ENCODE measurements around the gene ERMP1.
"Not testable (repeated sequence)": the region's sequence is repeated elsewhere in the genome, so short reads cannot be mapped to it uniquely, and the experiment has no call there.

Gene ERMP1

DNA sequence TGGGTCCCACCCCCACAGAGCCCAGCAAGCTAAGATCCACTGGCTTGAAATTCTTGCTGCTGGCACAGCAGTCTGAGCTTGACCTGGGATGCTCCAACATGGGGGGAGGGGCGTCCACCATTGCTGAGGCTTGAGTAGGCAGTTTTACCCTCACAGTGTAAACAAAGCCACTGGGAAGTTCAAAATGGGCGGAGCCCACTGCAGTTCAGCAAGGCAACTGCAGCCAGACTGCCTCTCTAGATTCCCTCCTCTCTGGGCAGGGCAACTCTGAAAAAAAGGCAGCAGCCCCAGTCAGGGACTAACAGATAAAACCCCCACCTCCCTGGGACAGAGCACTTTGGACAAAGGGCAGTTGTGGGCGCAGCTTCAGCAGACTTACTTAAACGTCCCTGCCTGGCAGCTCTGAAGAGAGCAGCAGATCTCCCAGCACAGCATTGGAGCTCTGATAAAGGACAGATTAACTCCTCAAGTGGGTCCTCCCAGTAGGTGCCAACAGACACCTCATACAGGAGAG is 53.2 kb downstream of the ERMP1 start:
- not testable (repeated sequence) for DNase-seq (ENCODE audit: low read depth in 2 of 2)

DNA sequence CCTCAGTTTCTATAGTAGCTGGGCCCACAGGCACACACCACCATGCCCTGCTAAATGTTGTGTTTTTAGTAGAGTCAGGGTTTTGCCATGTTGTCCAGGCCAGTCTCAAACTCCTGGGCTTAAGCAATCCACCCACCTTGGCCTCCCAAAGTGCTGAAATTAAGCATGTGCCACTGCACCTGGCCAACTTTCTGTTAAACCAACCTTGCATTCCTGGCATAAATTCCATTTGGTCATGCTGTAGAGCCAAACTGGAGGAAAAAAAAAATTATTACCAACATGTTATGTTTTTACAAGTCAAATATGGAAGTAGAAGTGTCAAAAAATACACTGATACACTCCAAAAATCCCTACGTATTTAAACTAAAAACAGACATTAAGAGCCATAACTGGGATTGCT is 54.1 kb downstream of the ERMP1 start:
- no peak for DNase-seq (ENCODE audit: low read depth in 2 of 2)

DNA sequence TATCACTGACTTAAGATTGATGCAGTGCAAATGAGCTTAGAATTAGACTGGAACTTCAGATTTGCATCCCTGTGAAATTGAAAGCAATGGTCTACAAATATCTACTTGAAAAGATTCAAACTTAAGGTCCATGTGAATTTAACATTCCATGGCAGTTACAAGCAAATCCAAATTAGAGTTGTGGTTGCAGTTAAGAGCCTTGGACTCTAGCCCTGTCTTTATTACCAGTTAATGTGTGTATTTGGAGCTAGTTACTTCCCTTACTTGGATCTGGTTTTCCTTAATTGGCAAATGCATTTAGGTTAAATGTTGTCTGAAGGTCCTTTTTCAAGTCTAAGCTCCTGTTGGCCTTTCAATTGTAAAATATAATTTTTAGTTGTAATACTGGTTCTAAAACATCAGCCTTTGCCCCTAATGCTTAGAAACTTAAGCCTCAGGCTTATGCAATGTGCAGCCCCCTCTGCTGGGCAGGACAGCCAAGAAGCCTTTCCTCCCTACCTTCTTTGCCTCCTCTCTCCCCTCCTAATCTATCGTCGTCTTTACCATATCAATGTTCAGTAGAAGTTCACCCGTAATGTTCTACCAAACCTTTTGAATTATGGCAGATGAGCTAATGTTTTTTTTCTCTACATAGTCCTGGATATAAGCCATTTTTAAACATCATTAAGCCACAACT is 59.5 kb downstream of the ERMP1 start:
- no peak for DNase-seq (ENCODE audit: low read depth in 2 of 2)

DNA sequence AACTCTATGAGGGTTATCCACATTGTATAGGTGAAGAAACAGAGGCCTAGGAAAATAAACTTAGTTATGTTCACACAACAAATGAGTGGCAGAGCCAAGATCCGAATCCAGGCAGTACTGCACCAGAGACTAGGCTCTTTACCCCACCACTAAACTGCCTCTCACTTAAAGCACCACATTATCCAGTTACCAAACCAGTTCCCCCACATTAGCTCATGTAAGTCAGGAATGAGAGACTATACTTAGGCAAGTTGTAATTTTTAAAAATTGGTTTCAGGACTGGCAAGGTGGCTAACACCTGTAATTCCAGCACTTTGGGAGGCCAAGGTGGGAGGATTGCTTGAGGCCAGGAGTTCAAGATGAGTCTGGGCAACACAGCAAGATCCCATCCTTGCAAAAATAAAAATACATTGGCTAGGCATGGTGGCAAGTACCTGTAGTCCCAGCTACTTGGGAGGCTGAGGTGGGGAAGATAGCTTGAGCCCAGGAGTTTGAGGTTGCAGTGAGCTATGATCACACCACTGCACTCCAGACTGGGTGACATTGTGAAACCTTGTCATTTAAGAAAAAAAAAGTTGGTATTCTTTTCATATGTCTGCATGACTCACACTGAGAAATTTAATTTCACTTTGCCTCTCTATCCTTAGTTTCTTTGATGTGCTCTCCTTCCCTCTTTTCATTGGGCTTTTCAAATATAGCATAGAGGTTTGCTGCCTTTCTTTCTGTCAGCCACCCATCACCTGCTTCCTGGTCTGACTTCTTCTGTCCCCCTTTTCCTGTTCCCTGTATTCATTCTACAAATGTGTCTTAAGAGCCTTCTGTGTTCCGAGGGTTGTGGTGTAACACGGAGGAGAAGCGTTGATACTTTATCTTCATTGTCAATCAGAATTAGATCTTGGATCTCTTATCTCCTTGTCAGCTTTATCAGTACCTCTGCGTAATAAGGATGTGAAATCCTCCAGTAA is 64.7 kb downstream of the ERMP1 start:
- DNase-seq (ENCODE audit: low read depth in 2 of 2): no peak

DNA sequence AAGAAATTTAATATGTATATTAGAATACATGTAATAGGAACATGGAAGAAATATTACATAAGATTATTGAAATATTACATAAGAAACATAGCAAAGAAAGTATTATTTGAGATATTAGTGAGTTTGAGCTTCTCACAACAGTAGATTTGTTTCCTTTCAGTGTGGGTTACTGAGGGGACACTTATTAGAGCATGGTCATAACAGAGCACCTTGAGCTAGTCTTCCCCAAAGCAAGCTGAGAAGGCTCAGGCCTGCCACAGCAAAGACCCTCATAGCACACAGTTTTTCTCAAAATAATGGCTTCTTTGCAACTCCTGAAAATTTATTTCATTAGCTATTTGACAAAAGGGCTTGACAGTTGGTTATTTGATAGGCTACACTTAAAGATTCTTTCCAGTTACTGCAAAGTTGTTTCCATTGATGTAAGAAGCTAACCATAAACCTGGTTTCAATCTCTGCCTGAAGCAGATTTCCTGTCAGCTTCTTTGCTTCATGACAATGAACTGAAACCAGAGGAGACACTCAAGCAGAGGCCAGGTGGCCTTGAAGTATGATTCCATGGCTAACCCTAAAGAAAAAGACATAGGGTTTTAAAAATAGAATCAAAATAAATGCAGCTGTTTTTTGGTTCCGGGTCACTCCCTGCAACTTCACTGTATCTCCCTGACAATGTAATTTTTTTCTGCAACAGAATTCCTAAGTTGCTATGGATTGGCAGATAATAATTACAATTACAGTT is 68.6 kb downstream of the ERMP1 start:
- no peak for DNase-seq (ENCODE audit: low read depth in 2 of 2)

DNA sequence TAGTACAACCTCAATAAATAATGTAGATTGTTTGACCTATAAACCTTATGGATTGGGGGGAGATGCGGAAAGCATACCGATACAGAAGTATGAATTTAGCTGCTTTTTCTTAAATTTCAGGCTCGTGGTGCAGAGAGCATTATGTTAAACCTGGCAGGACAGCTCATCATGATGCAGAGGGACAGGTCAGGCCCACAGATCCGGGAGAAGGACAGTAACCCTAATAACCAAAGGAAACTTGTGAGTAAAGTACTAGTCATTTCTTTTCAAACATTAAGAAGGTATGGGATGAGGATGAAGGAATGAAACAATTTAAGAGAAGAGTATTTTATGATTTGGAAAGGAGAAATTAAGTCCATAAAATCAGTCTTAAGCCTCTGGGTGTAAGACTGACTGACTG is 70.5 kb downstream of the ERMP1 start:
- no peak for DNase-seq (ENCODE audit: low read depth in 2 of 2)

DNA sequence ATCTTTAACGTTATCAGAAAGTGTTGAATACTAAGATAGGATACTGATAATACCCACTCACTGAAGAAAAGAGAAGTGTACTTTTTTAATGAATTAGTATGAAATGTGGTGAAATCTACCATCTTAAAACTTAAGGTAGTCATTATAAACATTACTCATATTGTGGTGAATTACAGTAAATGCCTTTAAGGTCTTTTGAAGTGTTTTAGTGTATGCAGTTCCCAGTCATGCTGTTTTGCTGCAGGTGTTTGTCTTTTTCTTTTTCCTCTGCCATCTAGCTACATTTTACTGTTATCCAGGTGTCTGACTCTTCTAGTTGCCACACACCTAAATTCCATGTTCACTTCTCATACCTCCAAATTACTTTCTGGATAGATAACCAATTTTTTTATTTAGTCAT is 72.6 kb downstream of the ERMP1 start:
- no peak for DNase-seq (ENCODE audit: low read depth in 2 of 2)

DNA sequence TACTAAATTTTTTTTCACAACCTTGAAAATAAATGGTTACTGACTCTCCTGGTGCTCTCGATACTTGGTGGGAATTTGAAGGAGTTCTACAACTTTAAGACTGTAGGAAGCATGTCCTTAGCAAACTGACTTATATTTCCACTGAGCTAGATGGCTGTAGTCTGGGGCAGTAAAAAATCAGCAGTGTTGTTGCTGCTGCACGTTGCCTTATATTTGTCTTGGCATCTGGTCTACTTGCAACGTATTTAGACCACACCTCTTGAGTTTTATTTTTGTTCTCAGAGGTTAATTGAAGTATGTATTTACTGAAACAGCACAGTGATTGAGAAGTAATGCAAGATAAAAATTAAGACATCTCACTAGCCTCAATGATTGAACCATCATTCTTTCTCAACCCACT is 76.3 kb downstream of the ERMP1 start:
- DNase-seq (ENCODE audit: low read depth in 2 of 2): no peak

DNA sequence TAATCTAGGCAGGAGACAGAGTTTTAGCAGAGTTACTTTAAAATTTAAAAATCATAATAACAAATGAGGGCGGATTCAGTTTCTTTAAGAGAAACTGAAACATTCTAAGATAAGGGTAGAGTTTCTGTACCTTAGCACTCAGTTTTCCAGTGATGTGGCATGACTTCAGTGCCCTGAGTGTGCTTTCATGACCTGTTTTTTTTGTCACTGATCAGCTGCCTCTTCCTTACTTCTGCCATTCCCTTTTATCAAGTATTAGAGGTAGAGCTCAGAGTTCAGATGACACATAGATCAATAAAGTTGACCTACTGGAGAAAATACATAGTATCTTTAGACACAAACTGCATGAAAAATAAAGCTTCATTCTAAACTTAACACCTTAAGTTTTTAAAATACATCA is 82.3 kb downstream of the ERMP1 start:
- no peak for DNase-seq (ENCODE audit: low read depth in 2 of 2)

DNA sequence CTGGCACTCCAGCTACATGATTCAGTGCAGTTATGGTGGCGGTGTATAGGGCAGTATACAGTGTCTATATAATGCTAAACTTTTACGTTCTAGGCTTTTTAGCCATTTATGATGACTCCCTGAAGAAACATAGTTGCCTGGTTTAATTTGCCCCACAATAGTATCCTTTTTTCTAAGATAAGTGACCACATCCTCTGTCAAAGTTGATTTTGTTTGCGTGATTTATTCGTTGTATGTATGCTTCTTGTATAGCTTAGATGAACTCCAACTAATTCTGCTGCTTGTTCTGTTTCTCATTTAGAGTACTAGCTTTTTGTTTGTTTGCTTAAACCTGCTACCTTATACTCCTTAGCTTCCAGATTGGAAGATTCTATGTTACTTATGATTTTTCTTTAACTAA is 83.6 kb downstream of the ERMP1 start:
- no peak for DNase-seq (ENCODE audit: low read depth in 2 of 2)

DNA sequence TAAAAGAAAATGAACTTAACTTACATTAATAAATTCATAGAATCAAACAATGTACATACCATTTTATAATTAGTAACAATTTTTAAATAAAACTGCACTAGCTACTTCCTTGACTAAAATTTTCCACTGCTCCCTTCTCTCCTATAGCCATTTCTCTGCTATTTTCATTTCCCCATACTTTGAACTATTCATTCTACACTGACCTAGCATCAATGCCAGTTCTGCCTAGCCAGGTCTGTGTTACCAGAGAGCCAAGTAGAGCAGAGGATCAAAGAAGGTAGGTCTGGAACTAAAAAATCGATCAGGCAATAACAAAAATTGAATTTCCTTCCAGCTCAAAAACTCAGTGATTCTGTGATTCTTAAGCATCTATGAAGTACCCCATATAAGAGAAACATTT is 84.5 kb downstream of the ERMP1 start:
- DNase-seq (ENCODE audit: low read depth in 2 of 2): no peak

DNA sequence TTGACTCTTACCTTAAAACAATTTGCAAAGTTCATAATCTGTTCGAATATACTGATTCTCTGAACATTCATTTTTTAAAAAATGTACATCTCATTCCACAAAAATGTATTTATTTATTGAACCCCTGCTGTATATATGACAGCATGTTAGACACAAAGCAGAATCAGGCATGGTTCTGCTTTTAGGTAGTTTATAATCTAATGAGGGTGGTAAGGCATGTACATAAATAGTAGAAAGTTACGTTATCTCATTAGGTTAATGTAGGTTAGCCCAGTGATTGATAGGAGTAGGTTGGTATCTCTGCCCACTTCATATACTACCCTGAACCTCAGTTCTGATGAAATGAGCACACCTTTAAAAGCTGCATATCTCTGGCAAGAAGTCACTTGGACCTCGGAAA is 89.8 kb downstream of the ERMP1 start:
- DNase-seq (ENCODE audit: low read depth in 2 of 2): no peak

DNA sequence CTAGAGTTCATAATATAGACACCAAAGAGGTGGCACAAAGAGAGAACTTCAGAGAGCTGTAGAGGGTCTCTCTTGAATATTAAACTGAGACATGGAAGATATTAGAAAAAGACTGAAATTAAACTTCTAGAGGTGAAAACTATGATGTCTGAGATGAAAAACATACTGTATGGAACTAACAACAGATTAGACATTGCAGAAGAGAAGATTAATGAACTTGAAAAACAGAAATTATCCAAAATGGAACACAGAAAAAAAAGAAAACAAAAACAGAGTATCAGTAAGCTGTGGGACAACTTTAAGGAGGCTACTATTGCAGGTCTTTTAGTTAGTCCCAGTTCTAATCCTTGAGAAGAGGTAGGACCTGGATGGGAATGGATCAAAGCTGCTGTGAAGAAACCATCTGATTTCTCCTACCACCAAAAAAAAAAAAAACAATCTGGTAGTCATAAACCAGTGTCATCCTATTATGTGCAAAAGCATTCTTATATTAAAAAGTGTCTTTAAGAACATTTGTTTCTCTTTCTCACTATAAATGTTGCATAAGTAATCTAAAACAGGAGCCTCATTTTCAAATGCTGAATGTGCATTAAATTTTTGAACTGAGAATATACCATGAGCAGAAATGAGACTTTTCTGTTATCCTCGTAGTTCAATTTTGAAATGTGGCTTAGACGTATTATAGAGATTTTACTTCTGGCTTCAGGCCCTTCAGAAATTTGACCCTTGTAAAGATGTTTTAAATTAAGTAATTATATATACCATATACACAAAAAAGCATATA is 96.2 kb downstream of the ERMP1 start:
- no peak for DNase-seq (ENCODE audit: low read depth in 2 of 2)

DNA sequence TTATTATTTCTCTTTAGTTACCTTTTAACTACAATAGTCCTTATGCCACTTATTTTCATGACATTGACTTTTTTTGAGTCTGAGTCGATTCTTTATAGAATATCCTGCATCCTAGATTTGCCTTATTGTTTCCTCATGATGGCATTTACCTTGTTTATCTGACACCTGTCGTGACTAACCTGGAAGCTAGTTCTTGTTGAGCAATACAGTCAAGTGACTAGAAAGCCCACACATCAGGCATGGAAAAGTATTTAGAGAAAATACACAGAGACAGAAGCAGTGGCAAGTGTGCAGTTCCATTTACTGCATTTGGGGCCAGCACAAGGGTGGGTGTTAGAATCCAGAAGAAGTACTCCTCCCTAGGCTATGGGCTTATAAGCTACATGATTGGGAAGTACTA is 97.8 kb downstream of the ERMP1 start:
- no peak for DNase-seq (ENCODE audit: low read depth in 2 of 2)
